ENCODE data around the gene SRSF1. TPM values are rescaled to one million over a fixed set of nuclear protein-coding genes. Genes with fewer than 3 reads are reported as not detected.

SRSF1 gene
- total and polyA plus RNA-seq, 2 of the 4 experiments (the other 2 are of a cell fraction) = 190 to 357 TPM

GRCh38 chr17:57979076-57979475, 28.0 kb downstream of the SRSF1 start:
- TF ChIP-seq USF2 (IDR thresholded peaks at IDR 0.05; ENCODE audit: low read depth, low read length) (no peak), RAD21 (IDR thresholded peaks at IDR 0.05; ENCODE audit: low read length) (no peak), NFE2L2 (IDR thresholded peaks at IDR 0.05; ENCODE audit: low read depth, low read length) (no peak), BHLHE40 (IDR thresholded peaks at IDR 0.05; ENCODE audit: low read depth, low read length) (no peak), CEBPB (IDR thresholded peaks at IDR 0.05; ENCODE audit: low read depth, low read length) (no peak), RCOR1 (IDR thresholded peaks at IDR 0.05; ENCODE audit: insufficient replicate concordance, low read length) (no peak), MXI1 (IDR thresholded peaks at IDR 0.05; ENCODE audit: borderline replicate concordance, low read depth, low read length) (no peak), POLR2A (IDR thresholded peaks at IDR 0.05; ENCODE audit: low read depth, low read length) (no peak), SMC3 (IDR thresholded peaks at IDR 0.05; ENCODE audit: low read depth, low read length) (no peak), CHD1 (IDR thresholded peaks at IDR 0.05; ENCODE audit: low read depth, low read length) (no peak), RFX5 (IDR thresholded peaks at IDR 0.05; ENCODE audit: low read depth, low read length) (no peak), ELK1 (IDR thresholded peaks at IDR 0.05; ENCODE audit: borderline replicate concordance, low read depth, low read length) (no peak), CTCF (conservative IDR thresholded peaks at IDR 0.05; ENCODE audit: low read depth, low read length) (no peak), MAZ (IDR thresholded peaks at IDR 0.05; ENCODE audit: borderline replicate concordance, low read depth, low read length) (no peak), FOS (IDR thresholded peaks at IDR 0.05; ENCODE audit: low read depth, low read length) (no peak)
- Histone ChIP-seq H4K91ac (ENCODE audit: insufficient read depth, low read depth, low read length) (no peak overlapping the region), H4K5ac (ENCODE audit: low read depth, low read length) (no peak overlapping the region), H3K4me2 (ENCODE audit: low read depth, low read length) (no peak overlapping the region), H3K4me3 (ENCODE audit: insufficient read depth, low read depth, low read length) (no peak overlapping the region), H3K79me1 (ENCODE audit: low read depth in 1 of 2, low read length in 2 of 2) (peaks cover 41 to 70% of the 10 kb centered on the region in 2 experiments), H3K27me3 (ENCODE audit: control insufficient read depth, insufficient read depth, low read length) (no peaks in the 10 kb centered on the region), H2BK20ac (ENCODE audit: low read depth, low read length) (no peak overlapping the region), H2AFZ (replicated peaks; ENCODE audit: low read length, poor library complexity) (no peak overlapping the region), H2AK9ac (replicated peaks; ENCODE audit: low read depth, low read length, poor library complexity) (no peak overlapping the region), H4K8ac (ENCODE audit: low read depth in 2 of 2, low read length in 2 of 2) (no peak overlapping the region), H3K4ac (ENCODE audit: low read depth, low read length) (no peak overlapping the region), H3K23ac (ENCODE audit: low read depth, low read length) (no peak overlapping the region), H3K9me3 (ENCODE audit: control insufficient read depth, insufficient read depth, low read length) (no peaks in the 10 kb centered on the region), H2BK15ac (ENCODE audit: low read depth, low read length) (no peak overlapping the region), H3K4me1 (ENCODE audit: control insufficient read depth, insufficient read depth, low read length) (peaks cover 21% of the 10 kb centered on the region), H3K36me3 (ENCODE audit: control insufficient read depth, insufficient read depth, low read length) (peaks cover 45% of the 10 kb centered on the region), H4K20me1 (ENCODE audit: insufficient read depth, low read length) (peaks cover 46% of the 10 kb centered on the region), H3K9me1 (ENCODE audit: insufficient read depth, low read length) (peaks cover 22% of the 10 kb centered on the region), H3K14ac (replicated peaks; ENCODE audit: low read depth, low read length) (no peak overlapping the region), H3K9ac (ENCODE audit: low read depth, low read length) (no peak overlapping the region), H2BK120ac (ENCODE audit: low read depth, low read length) (no peak overlapping the region), H3K56ac (ENCODE audit: extremely low read depth, insufficient read depth, low read length) (no peak overlapping the region), H2BK5ac (ENCODE audit: low read depth, low read length, poor library complexity, severe bottlenecking) (no peak overlapping the region), H3K27ac (ENCODE audit: insufficient read depth, low read length) (no peak overlapping the region), H2AK5ac (ENCODE audit: low read depth, low read length) (no peak overlapping the region), H3K18ac (ENCODE audit: low read depth, low read length) (no peak overlapping the region)
- POLR2A ChIA-PET (ENCODE audit: unreplicated experiment) = no interaction called here
- 40% methylated on average over 1 of the region's 1 CpG; no CpG with 5 or more reads in 1 of the 2 experiments for WGBS, 2 experiments (ENCODE audit: extremely low coverage in 2 of 2, insufficient read length in 1 of 2)
- dilution Hi-C loops (cut with HindIII; ENCODE audit: low sequenced_read_pairs, unreplicated experiment) (loop anchor here (25.0 kb wide), 1 partner anchor 117 kb away; the partner anchor contains the start of gene MRPS23), in situ Hi-C loops (cut with MboI; ENCODE audit: low sequenced_read_pairs) (no loop called here), intact Hi-C loops (cut with micrococcal nuclease) (no loop called here)
- DNase-seq (no peak), ATAC-seq (ENCODE audit: low read depth) (no peak)
- BruUV-seq (replicated peaks) = no TSS peak
- CTCF ChIA-PET = no interaction called here

Measured in IMR-90 (cell line).